ENCODE measurements around the gene FCHO2. TPM values are rescaled to one million over a fixed set of nuclear protein-coding genes. Genes with fewer than 3 reads are reported as not detected.

FCHO2 gene
- total and polyA plus RNA-seq, 10 of the 15 experiments (the other 5 are each of a cell fraction or from before 2014, with no cell fraction given) = 0.05 to 1.4 (median 0.18) TPM

DNA sequence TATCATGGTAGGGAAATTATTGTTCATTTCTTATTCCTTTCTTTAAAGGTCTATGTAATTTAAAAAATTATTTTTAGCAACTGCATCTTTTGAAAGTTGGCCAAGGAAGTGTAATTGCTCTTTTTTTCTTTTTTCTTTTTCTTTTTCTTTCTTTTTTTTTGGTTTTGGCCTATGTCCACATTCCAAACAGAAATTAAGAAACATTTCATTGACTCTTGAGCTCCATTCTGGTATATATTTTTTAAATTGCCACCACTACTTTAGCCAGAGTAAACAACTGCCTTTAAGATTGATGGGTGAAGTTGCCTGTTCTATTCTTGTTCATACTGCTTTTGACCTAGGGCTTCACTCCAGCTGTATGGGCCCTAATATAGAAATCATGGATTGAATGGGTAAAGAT is 88.7 kb downstream of the FCHO2 start (continued):
- TF ChIP-seq, protein P1, sequence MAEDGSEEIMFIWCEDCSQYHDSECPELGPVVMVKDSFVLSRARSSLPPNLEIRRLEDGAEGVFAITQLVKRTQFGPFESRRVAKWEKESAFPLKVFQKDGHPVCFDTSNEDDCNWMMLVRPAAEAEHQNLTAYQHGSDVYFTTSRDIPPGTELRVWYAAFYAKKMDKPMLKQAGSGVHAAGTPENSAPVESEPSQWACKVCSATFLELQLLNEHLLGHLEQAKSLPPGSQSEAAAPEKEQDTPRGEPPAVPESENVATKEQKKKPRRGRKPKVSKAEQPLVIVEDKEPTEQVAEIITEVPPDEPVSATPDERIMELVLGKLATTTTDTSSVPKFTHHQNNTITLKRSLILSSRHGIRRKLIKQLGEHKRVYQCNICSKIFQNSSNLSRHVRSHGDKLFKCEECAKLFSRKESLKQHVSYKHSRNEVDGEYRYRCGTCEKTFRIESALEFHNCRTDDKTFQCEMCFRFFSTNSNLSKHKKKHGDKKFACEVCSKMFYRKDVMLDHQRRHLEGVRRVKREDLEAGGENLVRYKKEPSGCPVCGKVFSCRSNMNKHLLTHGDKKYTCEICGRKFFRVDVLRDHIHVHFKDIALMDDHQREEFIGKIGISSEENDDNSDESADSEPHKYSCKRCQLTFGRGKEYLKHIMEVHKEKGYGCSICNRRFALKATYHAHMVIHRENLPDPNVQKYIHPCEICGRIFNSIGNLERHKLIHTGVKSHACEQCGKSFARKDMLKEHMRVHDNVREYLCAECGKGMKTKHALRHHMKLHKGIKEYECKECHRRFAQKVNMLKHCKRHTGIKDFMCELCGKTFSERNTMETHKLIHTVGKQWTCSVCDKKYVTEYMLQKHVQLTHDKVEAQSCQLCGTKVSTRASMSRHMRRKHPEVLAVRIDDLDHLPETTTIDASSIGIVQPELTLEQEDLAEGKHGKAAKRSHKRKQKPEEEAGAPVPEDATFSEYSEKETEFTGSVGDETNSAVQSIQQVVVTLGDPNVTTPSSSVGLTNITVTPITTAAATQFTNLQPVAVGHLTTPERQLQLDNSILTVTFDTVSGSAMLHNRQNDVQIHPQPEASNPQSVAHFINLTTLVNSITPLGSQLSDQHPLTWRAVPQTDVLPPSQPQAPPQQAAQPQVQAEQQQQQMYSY (CRISPR knock-in tag; IDR thresholded peaks at IDR 0.05) = no peak
- TF ChIP-seq, protein P2, sequence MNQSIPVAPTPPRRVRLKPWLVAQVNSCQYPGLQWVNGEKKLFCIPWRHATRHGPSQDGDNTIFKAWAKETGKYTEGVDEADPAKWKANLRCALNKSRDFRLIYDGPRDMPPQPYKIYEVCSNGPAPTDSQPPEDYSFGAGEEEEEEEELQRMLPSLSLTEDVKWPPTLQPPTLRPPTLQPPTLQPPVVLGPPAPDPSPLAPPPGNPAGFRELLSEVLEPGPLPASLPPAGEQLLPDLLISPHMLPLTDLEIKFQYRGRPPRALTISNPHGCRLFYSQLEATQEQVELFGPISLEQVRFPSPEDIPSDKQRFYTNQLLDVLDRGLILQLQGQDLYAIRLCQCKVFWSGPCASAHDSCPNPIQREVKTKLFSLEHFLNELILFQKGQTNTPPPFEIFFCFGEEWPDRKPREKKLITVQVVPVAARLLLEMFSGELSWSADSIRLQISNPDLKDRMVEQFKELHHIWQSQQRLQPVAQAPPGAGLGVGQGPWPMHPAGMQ (IDR thresholded peaks at IDR 0.05; ENCODE audit: borderline replicate concordance) = no peak
- TF ChIP-seq CREB1 (IDR thresholded peaks at IDR 0.05; ENCODE audit: low read depth) (no peak), CBX3 (IDR thresholded peaks at IDR 0.05; ENCODE audit: borderline replicate concordance, low read depth) (no peak), NKRF (conservative IDR thresholded peaks at IDR 0.05) (no peak), NFXL1 (IDR thresholded peaks at IDR 0.05; ENCODE audit: borderline replicate concordance) (no peak), CHD1 (IDR thresholded peaks at IDR 0.05; ENCODE audit: low read depth, low read length) (no peak), NFIC (IDR thresholded peaks at IDR 0.05; ENCODE audit: low read depth, low read length) (no peak), NR2C2 (IDR thresholded peaks at IDR 0.05; ENCODE audit: borderline replicate concordance, control insufficient read depth, insufficient read length, low read depth) (no peak), IRF3 (IDR thresholded peaks at IDR 0.05) (no peak), POLR2AphosphoS5 (IDR thresholded peaks at IDR 0.05; ENCODE audit: low read length) (no peak)
- TF ChIP-seq, protein P3, sequence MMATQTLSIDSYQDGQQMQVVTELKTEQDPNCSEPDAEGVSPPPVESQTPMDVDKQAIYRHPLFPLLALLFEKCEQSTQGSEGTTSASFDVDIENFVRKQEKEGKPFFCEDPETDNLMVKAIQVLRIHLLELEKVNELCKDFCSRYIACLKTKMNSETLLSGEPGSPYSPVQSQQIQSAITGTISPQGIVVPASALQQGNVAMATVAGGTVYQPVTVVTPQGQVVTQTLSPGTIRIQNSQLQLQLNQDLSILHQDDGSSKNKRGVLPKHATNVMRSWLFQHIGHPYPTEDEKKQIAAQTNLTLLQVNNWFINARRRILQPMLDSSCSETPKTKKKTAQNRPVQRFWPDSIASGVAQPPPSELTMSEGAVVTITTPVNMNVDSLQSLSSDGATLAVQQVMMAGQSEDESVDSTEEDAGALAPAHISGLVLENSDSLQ (IDR thresholded peaks at IDR 0.05) = no peak

Data from GM12878 (cell line).